AG09309 (cell line): ENCODE data around the gene KLHL3.

Experiments used
- DNase-seq: peaks from one replicate; pipeline ENCODE4 v3.0.0-alpha.2; 2010; ENCODE audit warnings: low read depth
- H3K4me3 ChIP-seq: 2 replicates; pipeline ENCODE4 v1.5.1; 2011; ENCODE audit warnings: mild to moderate bottlenecking, low read depth, low read length, moderate library complexity; ENCODE audit not compliant: control insufficient read depth
- TF ChIP-seq, protein P1 (sequence below): IDR thresholded peaks from 2 replicates; pipeline ENCODE4 v1.5.1; 2011; ENCODE audit warnings: mild to moderate bottlenecking, low read depth, low read length, inconsistent platforms; ENCODE audit not compliant: insufficient read depth, control insufficient read depth; ENCODE audit errors: missing control alignments

The KLHL3 gene

DNA sequence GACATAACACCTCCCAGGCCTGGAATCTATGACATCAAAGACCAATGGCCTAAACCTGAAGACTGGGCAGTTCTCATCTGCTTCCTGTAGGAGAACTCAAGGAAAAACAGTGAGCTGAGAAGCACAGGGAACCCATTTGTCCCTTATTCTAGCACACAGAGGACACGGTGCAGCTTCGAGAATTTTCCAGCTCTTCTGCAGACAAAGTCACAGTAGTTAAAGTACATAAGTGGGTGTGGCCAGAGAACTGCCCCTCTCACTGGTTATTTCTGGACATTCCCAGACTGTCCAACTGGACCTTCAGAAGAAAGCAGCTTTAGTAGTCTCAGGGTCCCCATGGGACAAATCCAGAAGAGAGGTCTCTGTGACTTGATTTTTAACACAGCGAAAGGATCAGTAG lies 114.6 kb downstream of the KLHL3 start:
- no peak overlapping the region for H3K4me3 ChIP-seq
- no peak for DNase-seq
- TF ChIP-seq, protein P1, sequence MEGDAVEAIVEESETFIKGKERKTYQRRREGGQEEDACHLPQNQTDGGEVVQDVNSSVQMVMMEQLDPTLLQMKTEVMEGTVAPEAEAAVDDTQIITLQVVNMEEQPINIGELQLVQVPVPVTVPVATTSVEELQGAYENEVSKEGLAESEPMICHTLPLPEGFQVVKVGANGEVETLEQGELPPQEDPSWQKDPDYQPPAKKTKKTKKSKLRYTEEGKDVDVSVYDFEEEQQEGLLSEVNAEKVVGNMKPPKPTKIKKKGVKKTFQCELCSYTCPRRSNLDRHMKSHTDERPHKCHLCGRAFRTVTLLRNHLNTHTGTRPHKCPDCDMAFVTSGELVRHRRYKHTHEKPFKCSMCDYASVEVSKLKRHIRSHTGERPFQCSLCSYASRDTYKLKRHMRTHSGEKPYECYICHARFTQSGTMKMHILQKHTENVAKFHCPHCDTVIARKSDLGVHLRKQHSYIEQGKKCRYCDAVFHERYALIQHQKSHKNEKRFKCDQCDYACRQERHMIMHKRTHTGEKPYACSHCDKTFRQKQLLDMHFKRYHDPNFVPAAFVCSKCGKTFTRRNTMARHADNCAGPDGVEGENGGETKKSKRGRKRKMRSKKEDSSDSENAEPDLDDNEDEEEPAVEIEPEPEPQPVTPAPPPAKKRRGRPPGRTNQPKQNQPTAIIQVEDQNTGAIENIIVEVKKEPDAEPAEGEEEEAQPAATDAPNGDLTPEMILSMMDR: no peak

DNA sequence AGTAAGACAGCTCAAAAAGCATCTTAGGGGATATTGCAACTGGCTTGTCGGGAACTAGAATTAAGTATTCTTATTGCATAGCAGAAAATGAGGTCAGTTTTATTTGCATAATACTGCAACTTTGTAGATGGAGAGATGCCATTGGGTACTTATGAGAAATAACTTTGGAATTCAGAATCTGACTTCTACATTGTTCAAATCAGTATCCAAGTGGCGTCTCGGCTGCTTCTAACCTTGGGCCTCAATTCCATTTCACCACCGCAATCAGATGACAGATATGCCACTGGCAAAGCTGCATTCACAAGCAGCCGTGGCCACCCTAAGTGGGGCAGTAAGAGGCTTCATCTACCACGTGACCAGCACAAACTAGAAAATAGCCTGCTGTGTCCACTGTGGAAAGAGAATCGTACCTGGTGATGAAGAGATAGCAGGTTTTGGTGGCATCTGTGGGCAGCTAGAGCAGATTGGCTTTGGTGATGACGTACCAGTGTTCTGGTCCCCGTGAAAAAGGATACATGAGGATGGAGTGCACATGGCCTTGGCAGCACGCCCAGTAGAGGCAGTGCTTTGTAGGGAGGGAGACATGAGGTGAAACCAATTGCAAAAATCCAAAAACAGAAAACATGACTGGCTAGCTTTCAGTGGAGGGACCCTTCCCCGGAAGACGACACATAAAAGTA lies 116.6 kb downstream of the KLHL3 start:
- DNase-seq: peak; percentile 91
- TF ChIP-seq, protein P1: no peak
- H3K4me3 ChIP-seq: no peak overlapping the region

DNA sequence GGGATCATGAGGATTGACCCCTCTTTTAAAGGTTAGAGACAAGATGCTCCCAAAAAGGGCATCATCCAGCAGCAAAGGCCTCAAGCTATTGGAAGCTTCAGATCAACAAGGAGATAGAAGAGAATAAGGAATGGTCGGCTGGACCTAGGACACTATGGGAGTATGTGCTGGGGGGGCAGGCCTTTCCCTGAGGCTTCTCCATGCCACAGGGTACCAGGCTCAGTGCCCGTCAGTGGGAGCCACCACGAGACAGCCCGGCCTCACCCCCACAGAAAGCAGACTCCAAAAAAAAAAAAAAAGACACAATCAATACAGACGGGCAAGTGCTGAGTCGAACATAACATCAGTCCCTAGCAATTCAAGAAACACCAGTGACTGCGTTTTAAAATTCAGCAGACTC lies 117.4 kb downstream of the KLHL3 start:
- TF ChIP-seq, protein P1: no peak
- no peak for DNase-seq
- no peak overlapping the region for H3K4me3 ChIP-seq

DNA sequence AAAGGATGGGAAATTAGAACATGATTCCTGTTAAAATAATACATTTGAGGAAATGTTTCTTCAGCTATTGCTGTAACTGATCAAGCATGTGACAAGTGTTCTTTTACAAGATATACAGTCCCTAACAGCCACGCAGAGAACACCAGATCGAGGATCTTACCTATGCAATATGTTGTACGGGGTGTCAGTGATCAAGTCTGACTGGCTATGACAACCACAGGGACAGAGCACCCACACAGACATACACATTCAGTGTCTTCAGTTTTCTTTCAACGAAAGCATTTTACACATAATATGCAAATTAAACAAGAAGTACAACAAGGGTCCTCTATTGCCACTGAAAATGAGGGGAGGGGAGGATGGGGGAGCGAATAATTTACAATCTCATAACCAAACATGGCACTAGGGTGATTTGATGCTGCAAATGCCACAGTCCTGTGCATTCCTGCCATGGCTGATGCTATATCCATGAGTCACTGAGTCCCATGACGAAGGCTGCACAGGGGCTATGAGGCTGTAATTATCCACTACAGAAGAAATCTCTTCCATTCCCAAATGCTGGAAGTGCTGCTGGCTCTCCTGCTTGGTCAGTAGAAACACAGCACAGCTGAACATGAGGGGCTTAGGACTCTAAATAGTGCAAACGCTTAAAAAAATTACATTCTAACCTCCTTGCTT lies 118.2 kb downstream of the KLHL3 start:
- H3K4me3 ChIP-seq: no peak overlapping the region
- DNase-seq: no peak
- TF ChIP-seq, protein P1: no peak

DNA sequence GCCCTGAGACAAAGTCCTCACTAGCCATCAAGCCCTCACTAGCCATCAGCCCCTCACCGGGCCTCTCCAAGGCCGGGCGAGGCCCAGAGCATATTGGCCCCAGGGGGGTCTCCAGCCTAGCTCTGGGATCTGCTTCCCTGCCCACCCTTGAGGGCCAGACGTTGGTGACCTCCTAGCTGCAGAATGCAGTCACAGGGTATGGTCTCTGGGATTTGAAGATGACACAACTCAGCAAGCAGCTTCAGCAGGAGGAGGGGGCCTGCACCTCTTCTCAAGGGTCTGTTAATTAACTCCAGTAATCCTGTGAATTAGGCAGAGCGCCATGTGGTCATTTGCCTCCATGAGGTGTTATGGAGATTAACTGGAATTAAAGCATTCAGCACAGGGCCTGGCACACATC lies 119.8 kb downstream of the KLHL3 start:
- TF ChIP-seq, protein P1: no peak
- no peak overlapping the region for H3K4me3 ChIP-seq
- DNase-seq: no peak

DNA sequence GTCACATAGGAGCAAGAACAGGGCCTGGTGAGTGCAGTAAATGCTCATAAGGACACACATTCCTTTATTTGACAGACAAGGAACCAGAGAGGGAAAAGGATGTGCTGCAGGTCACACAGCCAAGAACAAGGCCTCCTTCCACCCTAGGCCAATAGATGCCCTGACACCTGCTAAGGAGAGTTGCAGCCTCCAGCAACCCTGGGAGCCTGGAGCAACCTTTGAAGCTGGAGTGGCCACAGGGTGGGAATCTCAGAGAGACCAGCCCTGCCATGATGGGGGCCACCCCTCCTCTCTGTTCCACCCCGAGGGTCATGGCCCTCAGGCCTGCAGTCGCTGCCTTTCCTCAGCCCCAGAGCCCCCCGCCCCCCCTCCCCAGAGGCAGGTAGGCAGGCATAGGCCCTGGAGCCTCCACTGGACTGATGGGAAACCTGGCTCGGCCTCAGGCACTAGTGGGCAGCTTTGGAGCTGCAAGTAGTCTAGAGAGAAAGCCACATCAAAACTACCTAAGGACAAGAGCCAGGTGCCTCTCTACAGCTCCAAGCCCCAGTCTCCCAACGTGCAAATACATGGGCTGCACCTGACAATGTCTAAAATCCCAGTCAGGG lies 120.6 kb downstream of the KLHL3 start:
- H3K4me3 ChIP-seq: no peak overlapping the region
- TF ChIP-seq, protein P1: no peak
- DNase-seq: no peak
